PC-3 (cell line): Measurements from ENCODE around the gene TARDBP. TPM values are rescaled to one million over a fixed set of nuclear protein-coding genes. Genes with fewer than 3 reads are reported as not detected.

Experiments
- ATAC-seq: fragments of 200-7000 bp; cut with Tn5 transposase; 2 replicates; pipeline ENCODE4 v1.9.1; 2020; ENCODE audit warnings: mild to moderate bottlenecking, moderate library complexity
- BruUV-seq: library from RNA; stranded (reverse); fragments of 400-500 nt; replicated peaks from 2 replicates; lab custom pipeline; 2021; lab: Mats Ljungman, UMichigan
- CTCF ChIA-PET: fragments of 300-600 bp; sonication (Branson Sonifier 250); formaldehyde crosslinking; loops from one replicate; lab custom pipeline; 2022; ENCODE audit warnings: antibody characterized with exemption; lab: Charles Lee
- POLR2A ChIA-PET: fragments of 300-600 bp; sonication (Branson Sonifier 250); formaldehyde crosslinking; loops from one replicate; lab custom pipeline; 2022; ENCODE audit warnings: antibody characterized with exemption; ENCODE audit not compliant: unreplicated experiment; lab: Charles Lee
- DNase-seq: peaks from one replicate; pipeline ENCODE4 v3.0.0-alpha.2; 2015
- H2AFZ ChIP-seq: fragments of 300-600 bp; sonication (generic); 2 replicates; pipeline ENCODE4 v1.6.0; 2016; ENCODE audit warnings: antibody characterized with exemption, low read length
- H3F3A ChIP-seq: fragments of 300-600 bp; sonication (generic); one replicate; pipeline ENCODE4 v1.6.0; 2017; ENCODE audit warnings: antibody characterized with exemption, low read length, control low read depth, mild to moderate bottlenecking; ENCODE audit not compliant: unreplicated experiment
- H3K27ac ChIP-seq: fragments of 300-600 bp; sonication (generic); 2 replicates; pipeline ENCODE4 v1.5.1; 2016; ENCODE audit warnings: mild to moderate bottlenecking, low read length
- H3K27me3 ChIP-seq: fragments of 300-600 bp; sonication (generic); 2 replicates; pipeline ENCODE4 v1.6.1; 2016; ENCODE audit warnings: low read length, mixed read lengths
- H3K36me3 ChIP-seq: fragments of 300-600 bp; sonication (generic); 2 replicates; pipeline ENCODE4 v1.6.1; 2016; ENCODE audit warnings: low read depth, mixed run types, low read length, mixed read lengths
- H3K4me1 ChIP-seq: fragments of 300-600 bp; sonication (generic); 2 replicates; pipeline ENCODE4 v1.5.1; 2016; ENCODE audit warnings: low read length; ENCODE audit not compliant: insufficient read depth
- H3K4me2 ChIP-seq: fragments of 300-600 bp; sonication (generic); 2 replicates; pipeline ENCODE4 v1.6.0; 2016; ENCODE audit warnings: low read length
- H3K4me3 ChIP-seq: fragments of 300-600 bp; sonication (generic); 2 replicates; pipeline ENCODE4 v1.5.1; 2016; ENCODE audit warnings: mild to moderate bottlenecking, low read length, mixed read lengths
- H3K79me2 ChIP-seq: fragments of 300-600 bp; sonication (generic); 2 replicates; pipeline ENCODE4 v1.6.1; 2017; ENCODE audit warnings: low read length, mixed read lengths
- H3K9ac ChIP-seq: fragments of 300-600 bp; sonication (generic); 2 replicates; pipeline ENCODE4 v1.6.0; 2016; ENCODE audit warnings: mild to moderate bottlenecking, low read length
- H3K9me2 ChIP-seq: fragments of 300-600 bp; sonication (generic); replicated peaks from 2 replicates; pipeline ENCODE4 v1.6.1; 2016; ENCODE audit warnings: mixed run types, low read length, mixed read lengths
- H3K9me3 ChIP-seq: fragments of 300-600 bp; sonication (generic); 2 replicates; pipeline ENCODE4 v1.6.1; 2016; ENCODE audit warnings: low read length, mixed read lengths
- H4K20me1 ChIP-seq: fragments of 300-600 bp; sonication (generic); 2 replicates; pipeline ENCODE4 v1.6.1; 2016; ENCODE audit warnings: low read length, mixed read lengths
- EZH2 ChIP-seq: fragments of 300-600 bp; sonication (generic); IDR thresholded peaks from one replicate; pipeline ENCODE4 v1.6.1; 2017; ENCODE audit warnings: antibody characterized with exemption, mild to moderate bottlenecking, low read length; ENCODE audit not compliant: unreplicated experiment
- EZH2phosphoT487 ChIP-seq: fragments of 300-600 bp; sonication (generic); IDR thresholded peaks from 2 replicates; pipeline ENCODE4 v1.6.1; 2018; ENCODE audit warnings: mild to moderate bottlenecking, antibody characterized with exemption, low read length, borderline replicate concordance
- intact Hi-C: fragments of 100-400 bp; cut with micrococcal nuclease; formaldehyde crosslinking; loops from 2 replicates; pipeline ENCODE4 v1.9.0; 2023
- total RNA-seq: library from RNA; depleted of rRNA; stranded (reverse); fragments of >200 nt; gene quantifications from 2 replicates; pipeline ENCODE4 v1.2.3, GENCODE V29; 2014
- TF ChIP-seq, protein P1 (sequence below): fragments of 300-600 bp; sonication (generic); conservative IDR thresholded peaks from 2 replicates; pipeline ENCODE4 v1.5.1; 2017; ENCODE audit warnings: antibody characterized with exemption, low read depth, mild to moderate bottlenecking, low read length

TARDBP gene
- total RNA-seq, 1 experiment from 2014 or later: 78.5 TPM

DNA sequence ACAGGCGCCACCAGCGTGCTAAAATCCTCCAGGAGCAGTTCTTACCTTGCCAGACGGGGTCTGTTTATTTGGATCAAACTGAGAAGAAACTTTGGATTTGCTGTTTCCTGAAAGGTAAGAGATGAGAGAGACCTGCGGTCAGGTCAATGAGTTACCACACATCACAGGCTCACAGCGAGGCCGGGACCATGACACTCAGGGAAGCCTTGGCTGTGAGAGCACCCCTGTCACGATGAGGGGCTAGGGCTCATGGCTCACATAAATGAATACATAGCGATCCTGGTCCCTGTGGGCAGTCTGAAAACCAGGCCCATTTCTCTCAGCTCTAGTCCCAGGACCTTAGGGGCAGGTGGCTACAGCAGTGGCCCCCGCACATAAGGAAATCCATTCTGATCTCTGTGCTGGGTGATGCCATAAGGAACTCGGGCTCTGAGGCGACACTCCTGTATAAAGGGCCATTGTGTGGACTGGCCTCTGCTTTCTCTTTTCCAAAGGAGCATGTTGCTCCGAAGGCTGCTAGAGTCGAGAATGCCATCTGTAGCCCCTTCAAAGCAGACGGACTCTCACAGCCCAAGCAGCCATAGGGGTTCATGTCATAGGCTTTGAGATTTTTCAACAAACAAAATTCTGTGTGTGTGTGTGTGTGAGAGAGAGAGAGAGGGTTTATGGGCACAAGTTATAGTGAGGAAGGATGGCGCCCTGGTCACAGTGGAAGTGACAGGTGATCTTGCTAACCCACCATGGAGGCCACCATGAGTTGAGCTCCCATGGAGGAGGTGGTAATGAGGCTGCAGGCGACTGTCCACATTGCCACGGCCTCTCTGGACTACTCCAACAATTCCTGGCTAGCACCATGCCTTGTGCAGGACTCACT, 56.4 kb downstream of the TARDBP start:
- Histone ChIP-seq H2AFZ (no peak overlapping the region), H3K9ac (no peak overlapping the region), H3K9me3 (no peaks in the 10 kb centered on the region), H3K4me2 (no peak overlapping the region), H3F3A (no peaks in the 10 kb centered on the region), H3K4me3 (no peak overlapping the region), H3K9me2 (no peaks in the 10 kb centered on the region), H3K27me3 (no peaks in the 10 kb centered on the region), H3K27ac (no peak overlapping the region), H4K20me1 (no peaks in the 10 kb centered on the region), H3K36me3 (peaks cover 60% of the 10 kb centered on the region), H3K79me2 (no peaks in the 10 kb centered on the region), H3K4me1 (no peaks in the 10 kb centered on the region)
- ATAC-seq: no peak
- intact Hi-C loops: no loop called here
- ChIA-PET POLR2A (no interaction called here), CTCF (no interaction called here)
- no TSS peak for BruUV-seq
- no peak for TF ChIP-seq EZH2phosphoT487
- no peak for TF ChIP-seq EZH2
- TF ChIP-seq, protein P1, sequence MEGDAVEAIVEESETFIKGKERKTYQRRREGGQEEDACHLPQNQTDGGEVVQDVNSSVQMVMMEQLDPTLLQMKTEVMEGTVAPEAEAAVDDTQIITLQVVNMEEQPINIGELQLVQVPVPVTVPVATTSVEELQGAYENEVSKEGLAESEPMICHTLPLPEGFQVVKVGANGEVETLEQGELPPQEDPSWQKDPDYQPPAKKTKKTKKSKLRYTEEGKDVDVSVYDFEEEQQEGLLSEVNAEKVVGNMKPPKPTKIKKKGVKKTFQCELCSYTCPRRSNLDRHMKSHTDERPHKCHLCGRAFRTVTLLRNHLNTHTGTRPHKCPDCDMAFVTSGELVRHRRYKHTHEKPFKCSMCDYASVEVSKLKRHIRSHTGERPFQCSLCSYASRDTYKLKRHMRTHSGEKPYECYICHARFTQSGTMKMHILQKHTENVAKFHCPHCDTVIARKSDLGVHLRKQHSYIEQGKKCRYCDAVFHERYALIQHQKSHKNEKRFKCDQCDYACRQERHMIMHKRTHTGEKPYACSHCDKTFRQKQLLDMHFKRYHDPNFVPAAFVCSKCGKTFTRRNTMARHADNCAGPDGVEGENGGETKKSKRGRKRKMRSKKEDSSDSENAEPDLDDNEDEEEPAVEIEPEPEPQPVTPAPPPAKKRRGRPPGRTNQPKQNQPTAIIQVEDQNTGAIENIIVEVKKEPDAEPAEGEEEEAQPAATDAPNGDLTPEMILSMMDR: no peak
- no peak for DNase-seq

DNA sequence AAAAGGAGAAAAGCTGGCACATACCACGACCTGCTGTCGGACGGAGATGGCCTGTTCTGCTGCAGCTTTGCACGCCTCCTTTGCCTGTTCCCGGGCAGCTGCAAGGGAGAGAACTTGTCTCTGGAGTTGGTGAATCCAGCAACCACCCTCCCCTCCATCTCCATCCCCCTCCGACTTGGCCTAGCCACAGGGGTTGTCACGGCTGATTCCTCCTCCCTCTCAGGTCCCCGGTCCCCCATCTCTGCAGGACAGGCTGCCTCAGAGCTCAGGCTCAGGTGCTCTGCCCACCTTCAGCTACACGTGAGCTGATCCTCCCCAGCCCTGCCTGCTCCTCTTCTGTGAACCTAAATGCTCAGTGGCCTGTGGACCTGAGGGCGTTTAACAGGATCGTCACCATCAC, 58.4 kb downstream of the TARDBP start:
- DNase-seq (no peak), ATAC-seq (no peak)
- intact Hi-C loops: no loop called here
- H2AFZ ChIP-seq: no peak overlapping the region
- TF ChIP-seq EZH2: no peak
- CTCF ChIA-PET: no interaction called here
- H3K4me2 ChIP-seq: no peak overlapping the region
- H3F3A ChIP-seq: no peaks in the 10 kb centered on the region
- no peaks in the 10 kb centered on the region for H3K9me2 ChIP-seq
- no peaks in the 10 kb centered on the region for H4K20me1 ChIP-seq
- POLR2A ChIA-PET: no interaction called here
- TSS peak; percentile 26 for BruUV-seq
- no peaks in the 10 kb centered on the region for H3K79me2 ChIP-seq
- no peaks in the 10 kb centered on the region for H3K27me3 ChIP-seq
- H3K4me3 ChIP-seq: no peak overlapping the region
- no peak overlapping the region for H3K9ac ChIP-seq
- no peak overlapping the region for H3K27ac ChIP-seq
- H3K9me3 ChIP-seq: no peaks in the 10 kb centered on the region
- H3K36me3 ChIP-seq: peaks cover 61% of the 10 kb centered on the region
- H3K4me1 ChIP-seq: no peaks in the 10 kb centered on the region

DNA sequence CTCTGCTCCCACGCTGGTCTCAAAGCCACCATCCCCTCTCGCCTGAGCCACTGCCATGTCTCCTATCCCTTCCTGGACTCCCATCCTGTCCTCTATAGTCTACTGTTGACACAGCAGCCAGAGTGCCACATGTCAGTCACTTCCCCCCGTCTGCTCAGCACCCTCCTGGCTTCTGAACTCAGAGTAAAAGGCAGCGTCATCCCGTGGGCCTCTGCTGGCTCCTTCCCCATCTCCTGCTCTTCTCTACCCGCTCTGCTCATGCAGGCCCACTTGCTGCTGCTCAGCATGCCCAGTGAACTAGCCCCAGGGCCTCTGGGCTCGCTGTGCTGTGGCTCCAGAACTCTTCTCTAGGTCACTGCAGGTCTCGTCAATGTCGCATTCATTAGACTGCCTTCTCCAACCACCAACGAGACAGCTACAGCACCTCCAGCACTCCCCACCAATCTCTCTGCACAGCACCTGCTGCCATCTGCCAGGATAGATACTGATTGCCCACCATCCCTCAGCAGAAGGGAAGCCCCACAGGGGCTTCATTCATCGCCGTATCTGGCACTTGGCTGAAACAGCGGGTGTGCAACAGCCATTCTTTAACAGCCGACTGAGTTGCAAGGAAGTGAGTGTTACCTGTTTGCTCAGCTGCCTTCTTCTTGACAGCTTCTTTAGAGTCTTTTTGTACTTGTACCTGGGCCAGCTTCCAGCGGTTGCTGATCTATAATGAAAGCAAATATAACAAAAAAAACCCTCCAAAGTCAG, 59.2 kb downstream of the TARDBP start:
- no peaks in the 10 kb centered on the region for H3K27me3 ChIP-seq
- no peak overlapping the region for H3K9ac ChIP-seq
- intact Hi-C loops: no loop called here
- ATAC-seq (no peak), DNase-seq (no peak)
- H3K9me2 ChIP-seq: no peaks in the 10 kb centered on the region
- no peaks in the 10 kb centered on the region for H3K4me1 ChIP-seq
- H3F3A ChIP-seq: no peaks in the 10 kb centered on the region
- no peak overlapping the region for H3K4me3 ChIP-seq
- POLR2A ChIA-PET: no interaction called here
- H3K27ac ChIP-seq: no peak overlapping the region
- BruUV-seq: no TSS peak
- H2AFZ ChIP-seq: no peak overlapping the region
- H3K9me3 ChIP-seq: no peaks in the 10 kb centered on the region
- no peak for TF ChIP-seq EZH2
- TF ChIP-seq, protein P1: no peak
- no peak for TF ChIP-seq EZH2phosphoT487
- no peaks in the 10 kb centered on the region for H3K79me2 ChIP-seq
- CTCF ChIA-PET: interaction anchor here (0.6 to 1.2 kb wide), 2 partner anchors 7 to 34 kb away, joined by 3 read pairs; no protein-coding TSS in a partner anchor
- no peaks in the 10 kb centered on the region for H4K20me1 ChIP-seq
- H3K4me2 ChIP-seq: no peak overlapping the region
- peaks cover 63% of the 10 kb centered on the region for H3K36me3 ChIP-seq
